ENCODE data around the gene ITGB1BP1.

DNA sequence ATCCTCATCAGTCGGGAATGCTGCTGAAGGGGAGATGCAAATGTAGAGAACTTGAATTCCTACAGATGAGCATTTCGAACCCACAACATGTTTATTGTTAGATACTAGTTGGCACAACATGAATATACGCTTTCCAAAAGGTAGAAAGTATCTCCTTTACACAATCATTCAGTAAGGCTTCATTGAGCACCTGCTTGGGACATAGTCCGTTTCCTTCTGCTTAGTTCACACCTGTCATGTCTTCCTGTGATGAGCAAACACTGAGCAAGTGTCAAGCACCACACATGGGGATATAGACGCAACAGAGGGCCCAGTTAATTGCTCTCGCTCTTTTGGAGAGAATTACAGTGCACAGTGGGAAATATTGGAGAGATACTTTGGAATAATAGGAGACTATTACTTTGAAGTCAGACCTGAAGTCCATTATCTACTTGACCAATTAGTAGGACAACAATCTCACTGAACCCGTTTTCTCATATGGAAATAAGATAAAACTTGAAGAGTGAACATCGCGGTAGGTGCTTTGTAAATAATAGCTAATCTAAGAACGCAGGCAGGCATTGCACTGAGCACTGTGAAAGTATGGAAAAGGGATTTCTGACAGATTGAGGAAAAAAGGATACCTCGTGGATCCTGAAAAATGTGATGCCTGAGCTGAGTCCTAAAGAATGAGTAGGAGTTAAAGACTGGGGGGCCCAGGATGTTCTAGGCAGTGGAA, 1.3 kb upstream of the ITGB1BP1 start:
- no peak for TF ChIP-seq SIN3A (IDR thresholded peaks at IDR 0.05; ENCODE audit: borderline replicate concordance, insufficient read depth, low read length)
- TF ChIP-seq POLR2AphosphoS5 (IDR thresholded peaks at IDR 0.05; ENCODE audit: low read depth, low read length) = no peak
- TF ChIP-seq TAF1 (IDR thresholded peaks at IDR 0.05; ENCODE audit: borderline replicate concordance, insufficient read depth, low read length) = no peak

All from PFSK-1 (cell line).